PC-9 (cell line): ENCODE data around the gene MYPN. TPM values are rescaled to one million over a fixed set of nuclear protein-coding genes. Genes with fewer than 3 reads are reported as not detected.

Source experiments
- BruUV-seq: library from RNA; stranded (reverse); fragments of 400-500 nt; replicated peaks from 2 replicates; lab custom pipeline; 2021; lab: Mats Ljungman, UMichigan
- CTCF ChIA-PET: fragments of 300-600 bp; sonication (Branson Sonifier 250); formaldehyde crosslinking; loops from one replicate; lab custom pipeline; 2022; ENCODE audit warnings: antibody characterized with exemption; lab: Charles Lee
- POLR2A ChIA-PET: fragments of 300-600 bp; sonication (Branson Sonifier 250); formaldehyde crosslinking; loops from one replicate; lab custom pipeline; 2022; ENCODE audit warnings: antibody characterized with exemption; ENCODE audit not compliant: unreplicated experiment; lab: Charles Lee
- DNase-seq, 2 experiments: peaks; one replicate each; pipeline versions ENCODE4 v3.0.0 to v3.0.0-alpha.2; 2015 to 2022; ENCODE audit warnings: mixed read lengths in 1 of 2
- H2AFZ ChIP-seq: fragments of 200-600 bp; sonication (generic); 2 replicates; pipeline ENCODE4 v1.8.1; 2017; ENCODE audit warnings: antibody characterized with exemption
- H3F3A ChIP-seq: fragments of 200-600 bp; sonication (generic); 2 replicates; pipeline ENCODE4 v1.8.1; 2017; ENCODE audit warnings: antibody characterized with exemption, mild to moderate bottlenecking, low read depth; ENCODE audit not compliant: insufficient read depth
- H3K27ac ChIP-seq: fragments of 200-600 bp; sonication (generic); 2 replicates; pipeline ENCODE4 v1.6.1; 2016; ENCODE audit warnings: mixed run types
- H3K27me3 ChIP-seq: fragments of 200-600 bp; sonication (generic); 2 replicates; pipeline ENCODE4 v1.6.1; 2016; ENCODE audit warnings: low read depth, mixed run types; ENCODE audit not compliant: insufficient read depth
- H3K36me3 ChIP-seq: fragments of 200-600 bp; sonication (generic); 2 replicates; pipeline ENCODE4 v1.6.1; 2016; ENCODE audit warnings: low read depth, mixed run types
- H3K4me1 ChIP-seq: fragments of 200-600 bp; sonication (generic); replicated peaks from 2 replicates; pipeline ENCODE4 v1.6.1; 2016; ENCODE audit warnings: mixed run types; ENCODE audit not compliant: insufficient read depth
- H3K4me2 ChIP-seq: fragments of 200-600 bp; sonication (generic); 2 replicates; pipeline ENCODE4 v1.6.1; 2017; ENCODE audit warnings: mixed run types
- H3K4me3 ChIP-seq: fragments of 200-600 bp; sonication (generic); 2 replicates; pipeline ENCODE4 v1.6.1; 2016; ENCODE audit warnings: mixed run types
- H3K79me2 ChIP-seq: fragments of 200-600 bp; sonication (generic); 2 replicates; pipeline ENCODE4 v1.6.1; 2017; ENCODE audit warnings: low read depth, mixed run types
- H3K9me2 ChIP-seq: fragments of 200-600 bp; sonication (generic); 2 replicates; pipeline ENCODE4 v1.8.1; 2017; ENCODE audit warnings: mild to moderate bottlenecking; ENCODE audit not compliant: insufficient read depth
- H3K9me3 ChIP-seq: fragments of 200-600 bp; sonication (generic); 2 replicates; pipeline ENCODE4 v1.8.1; 2016; ENCODE audit warnings: low read depth; ENCODE audit not compliant: insufficient read depth
- H4K20me1 ChIP-seq: fragments of 200-600 bp; sonication (generic); 2 replicates; pipeline ENCODE4 v1.8.1; 2017; ENCODE audit not compliant: insufficient read depth
- CTCF ChIP-seq: fragments of 200-600 bp; sonication (generic); conservative IDR thresholded peaks from 2 replicates; pipeline ENCODE4 v1.6.1; 2017; ENCODE audit warnings: mixed run types, antibody characterized with exemption, mild to moderate bottlenecking, moderate library complexity
- EZH2 ChIP-seq: fragments of 200-600 bp; sonication (generic); IDR thresholded peaks from 2 replicates; pipeline ENCODE4 v1.8.0; 2017; ENCODE audit warnings: antibody characterized with exemption, low read depth
- intact Hi-C: fragments of 100-400 bp; cut with micrococcal nuclease; formaldehyde crosslinking; loops from one replicate; pipeline ENCODE4 v1.10.0; 2022; ENCODE audit not compliant: unreplicated experiment
- total RNA-seq: library from RNA; stranded (reverse); gene quantifications from 2 replicates; pipeline ENCODE4 v1.2.3, GENCODE V29; 2021

The MYPN gene
- total RNA-seq, 1 experiment from 2014 or later, result 3.9 TPM

GRCh38 chr10:68163735-68164134 is 54.4 kb downstream of the MYPN start:
- Histone ChIP-seq H4K20me1 (no peaks in the 10 kb centered on the region), H3K36me3 (no peaks in the 10 kb centered on the region), H3K4me3 (no peak overlapping the region), H3K27me3 (no peaks in the 10 kb centered on the region), H3K9me2 (peaks cover 4% of the 10 kb centered on the region; the same call in 1 of the 2 replicates), H3K4me2 (no peak overlapping the region), H3F3A (no peaks in the 10 kb centered on the region; the same call in 1 of the 2 replicates), H3K79me2 (no peaks in the 10 kb centered on the region), H3K27ac (no peak overlapping the region), H2AFZ (no peak overlapping the region), H3K4me1 (no peaks in the 10 kb centered on the region), H3K9me3 (no peaks in the 10 kb centered on the region)
- TF ChIP-seq EZH2 (no peak), CTCF (no peak)
- CTCF ChIA-PET, result no interaction called here
- DNase-seq, result no peak
- intact Hi-C loops, result no loop called here
- POLR2A ChIA-PET, result no interaction called here
- BruUV-seq, result no TSS peak

- TF ChIP-seq CTCF, result no peak
- no peak for TF ChIP-seq EZH2
- no TSS peak for BruUV-seq
- intact Hi-C loops, result no loop called here
- Histone ChIP-seq H3K36me3 (no peaks in the 10 kb centered on the region), H3K4me2 (no peak overlapping the region), H3K9me2 (peaks cover 4% of the 10 kb centered on the region; the same call in 1 of the 2 replicates), H3K27me3 (no peaks in the 10 kb centered on the region), H3K27ac (no peak overlapping the region), H2AFZ (no peak overlapping the region), H3K79me2 (no peaks in the 10 kb centered on the region), H3K4me3 (no peak overlapping the region), H4K20me1 (no peaks in the 10 kb centered on the region), H3K4me1 (no peaks in the 10 kb centered on the region), H3K9me3 (no peaks in the 10 kb centered on the region), H3F3A (peaks cover 3% of the 10 kb centered on the region; the same call in 1 of the 2 replicates)
- POLR2A ChIA-PET, result no interaction called here
- CTCF ChIA-PET, result no interaction called here
- no peak for DNase-seq
These were observed 56.4 kb downstream of the MYPN start for GRCh38 chr10:68165643-68166042.

- no peaks in the 10 kb centered on the region for H3K4me1 ChIP-seq
- no peaks in the 10 kb centered on the region for H3K36me3 ChIP-seq
- BruUV-seq, result no TSS peak
- H3F3A ChIP-seq, result peaks cover 3% of the 10 kb centered on the region; the same call in 1 of the 2 replicates
- H3K9me3 ChIP-seq, result no peaks in the 10 kb centered on the region
- CTCF ChIA-PET, result no interaction called here
- no peak overlapping the region for H2AFZ ChIP-seq
- TF ChIP-seq CTCF (no peak), EZH2 (no peak)
- no peak overlapping the region for H3K4me3 ChIP-seq
- no peaks in the 10 kb centered on the region for H4K20me1 ChIP-seq
- H3K9me2 ChIP-seq, result 0 out of 2 replicates have a peak, but pooled peaks cover 4% of the 10 kb centered on the region
- H3K4me2 ChIP-seq, result no peak overlapping the region
- no peak overlapping the region for H3K27ac ChIP-seq
- no peak for DNase-seq
- intact Hi-C loops, result no loop called here
- no peaks in the 10 kb centered on the region for H3K27me3 ChIP-seq
- POLR2A ChIA-PET, result no interaction called here
- no peaks in the 10 kb centered on the region for H3K79me2 ChIP-seq
These were observed 57.7 kb downstream of the MYPN start for GRCh38 chr10:68166871-68167585.
